HG03280 (cell line): ENCODE data around the gene HIVEP3.
"Not testable (repeated sequence)": the region's sequence is repeated elsewhere in the genome, so short reads cannot be mapped to it uniquely, and the experiment has no call there.

Source experiments
- ATAC-seq: cut with Tn5 transposase; IDR thresholded peaks from one replicate; pipeline ENCODE4 v1.9.1; 2021; ENCODE audit warnings: mild to moderate bottlenecking, moderate library complexity; ENCODE audit not compliant: unreplicated experiment

The HIVEP3 gene

GRCh38 chr1:41698916-41699860, 219.5 kb downstream of the HIVEP3 start:
- peak; percentile 88 for ATAC-seq

- ATAC-seq: no peak
Measured at GRCh38 chr1:41696381-41696780, 222.3 kb downstream of the HIVEP3 start.

GRCh38 chr1:41695118-41695745, 223.5 kb downstream of the HIVEP3 start:
- no peak for ATAC-seq

GRCh38 chr1:41691966-41692365, 226.8 kb downstream of the HIVEP3 start:
- ATAC-seq: not testable (repeated sequence)

GRCh38 chr1:41691424-41691823, 227.3 kb downstream of the HIVEP3 start:
- no peak for ATAC-seq

- ATAC-seq: no peak
Measured at GRCh38 chr1:41690331-41690730, 228.4 kb downstream of the HIVEP3 start.

GRCh38 chr1:41689558-41689981, 229.2 kb downstream of the HIVEP3 start:
- ATAC-seq: no peak

GRCh38 chr1:41689139-41689538, 229.6 kb downstream of the HIVEP3 start:
- ATAC-seq: no peak

- no peak for ATAC-seq
Measured at GRCh38 chr1:41687007-41687406, 231.7 kb downstream of the HIVEP3 start.

GRCh38 chr1:41683681-41684500, 234.8 kb downstream of the HIVEP3 start:
- no peak for ATAC-seq

- no peak for ATAC-seq
Measured at GRCh38 chr1:41682845-41683625, 235.7 kb downstream of the HIVEP3 start.

- ATAC-seq: no peak
Measured at GRCh38 chr1:41682149-41682548, 236.6 kb downstream of the HIVEP3 start.

GRCh38 chr1:41681331-41682098, 237.2 kb downstream of the HIVEP3 start:
- no peak for ATAC-seq

GRCh38 chr1:41679994-41680393, 238.7 kb downstream of the HIVEP3 start:
- no peak for ATAC-seq

- no peak for ATAC-seq
Measured at GRCh38 chr1:41679531-41679930, 239.2 kb downstream of the HIVEP3 start.

- no peak for ATAC-seq
Measured at GRCh38 chr1:41678111-41678878, 240.4 kb downstream of the HIVEP3 start.

- no peak for ATAC-seq
Measured at GRCh38 chr1:41677620-41678019, 241.1 kb downstream of the HIVEP3 start.

- ATAC-seq: no peak
Measured at GRCh38 chr1:41675401-41675800, 243.3 kb downstream of the HIVEP3 start.

- no peak for ATAC-seq
Measured at GRCh38 chr1:41674522-41674921, 244.2 kb downstream of the HIVEP3 start.
